HUES6 (cell line): ENCODE data around the gene NXPE4.

Experiments used
- H3K27ac ChIP-seq: 2 replicates; pipeline ENCODE4 v1.7.0; 2013; ENCODE audit warnings: low read depth, mild to moderate bottlenecking, low read length, inconsistent platforms
- H3K27me3 ChIP-seq: 2 replicates; pipeline ENCODE4 v1.6.1; 2013; ENCODE audit warnings: low read length; ENCODE audit not compliant: control insufficient read depth, insufficient read depth
- H3K36me3 ChIP-seq: 2 replicates; pipeline ENCODE4 v1.6.1; 2013; ENCODE audit warnings: low read length; ENCODE audit not compliant: control insufficient read depth, insufficient read depth
- H3K4me1 ChIP-seq: 2 replicates; pipeline ENCODE4 v1.6.1; 2013; ENCODE audit warnings: low read length; ENCODE audit not compliant: control insufficient read depth, insufficient read depth
- H3K4me3 ChIP-seq: 2 replicates; pipeline ENCODE4 v1.5.1; 2013; ENCODE audit warnings: low read depth, low read length
- H3K9ac ChIP-seq: one replicate; pipeline ENCODE4 v1.6.1; 2013; ENCODE audit warnings: mild to moderate bottlenecking, low read length
- H3K9me3 ChIP-seq: 2 replicates; pipeline ENCODE4 v1.6.1; 2013; ENCODE audit warnings: low read depth, low read length; ENCODE audit not compliant: control insufficient read depth, insufficient read depth

NXPE4 gene

GRCh38 chr11:114587398-114587953 is 8.1 kb downstream of the NXPE4 start:
- Histone ChIP-seq H3K9ac (no peak overlapping the region), H3K27ac (no peak overlapping the region), H3K27me3 (no peaks in the 10 kb centered on the region), H3K9me3 (peaks cover 38% of the 10 kb centered on the region), H3K4me3 (no peak overlapping the region), H3K4me1 (no peaks in the 10 kb centered on the region), H3K36me3 (no peaks in the 10 kb centered on the region)

GRCh38 chr11:114586797-114587196 is 8.8 kb downstream of the NXPE4 start:
- Histone ChIP-seq H3K27me3 (no peaks in the 10 kb centered on the region), H3K4me1 (no peaks in the 10 kb centered on the region), H3K4me3 (no peak overlapping the region)

GRCh38 chr11:114571712-114572111 is 23.9 kb downstream of the NXPE4 start:
- no peak overlapping the region for H3K9ac ChIP-seq
- no peak overlapping the region for H3K27ac ChIP-seq
- no peak overlapping the region for H3K4me3 ChIP-seq
- no peaks in the 10 kb centered on the region for H3K36me3 ChIP-seq
- H3K9me3 ChIP-seq, result 0 out of 2 replicates have a peak, but pooled peaks cover 4% of the 10 kb centered on the region
- H3K27me3 ChIP-seq, result no peaks in the 10 kb centered on the region
- H3K4me1 ChIP-seq, result peaks cover 6% of the 10 kb centered on the region; the same call in 1 of the 2 replicates

More at GRCh38 chr11:114586797-114587196, 8.8 kb downstream of the NXPE4 start:
- Histone ChIP-seq H3K36me3 (no peaks in the 10 kb centered on the region), H3K27ac (no peak overlapping the region), H3K9me3 (peaks cover 38% of the 10 kb centered on the region), H3K9ac (no peak overlapping the region)

GRCh38 chr11:114569801-114570200 is 25.8 kb downstream of the NXPE4 start:
- Histone ChIP-seq H3K36me3 (no peaks in the 10 kb centered on the region), H3K27ac (no peak overlapping the region), H3K9me3 (no peaks in the 10 kb centered on the region), H3K4me1 (peaks cover 17% of the 10 kb centered on the region; the same call in 1 of the 2 replicates), H3K4me3 (no peak overlapping the region), H3K9ac (no peak overlapping the region), H3K27me3 (no peaks in the 10 kb centered on the region)

GRCh38 chr11:114566276-114566675 is 29.3 kb downstream of the NXPE4 start:
- no peaks in the 10 kb centered on the region for H3K9me3 ChIP-seq
- H3K27me3 ChIP-seq, result no peaks in the 10 kb centered on the region
- H3K36me3 ChIP-seq, result no peaks in the 10 kb centered on the region
- peaks cover 17% of the 10 kb centered on the region; the same call in 1 of the 2 replicates for H3K4me1 ChIP-seq
- H3K4me3 ChIP-seq, result no peak overlapping the region
- no peak overlapping the region for H3K9ac ChIP-seq
- no peak overlapping the region for H3K27ac ChIP-seq

- no peak overlapping the region for H3K9ac ChIP-seq
Measured at GRCh38 chr11:114564831-114565230, 30.8 kb downstream of the NXPE4 start.

GRCh38 chr11:114563077-114563476 is 32.5 kb downstream of the NXPE4 start:
- Histone ChIP-seq H3K27me3 (no peaks in the 10 kb centered on the region), H3K9me3 (no peaks in the 10 kb centered on the region), H3K4me3 (no peak overlapping the region), H3K27ac (no peak overlapping the region), H3K36me3 (no peaks in the 10 kb centered on the region), H3K9ac (no peak overlapping the region), H3K4me1 (peaks cover 29% of the 10 kb centered on the region)

More at GRCh38 chr11:114564831-114565230, 30.8 kb downstream of the NXPE4 start:
- H3K4me3 ChIP-seq, result no peak overlapping the region
- H3K36me3 ChIP-seq, result no peaks in the 10 kb centered on the region
- no peaks in the 10 kb centered on the region for H3K9me3 ChIP-seq
- peaks cover 18% of the 10 kb centered on the region for H3K4me1 ChIP-seq
- no peak overlapping the region for H3K27ac ChIP-seq
- no peaks in the 10 kb centered on the region for H3K27me3 ChIP-seq

GRCh38 chr11:114562166-114562916 is 33.2 kb downstream of the NXPE4 start:
- no peak overlapping the region for H3K9ac ChIP-seq

GRCh38 chr11:114559425-114560310 is 35.9 kb downstream of the NXPE4 start, which contains the start of gene NXPE1:
Gene NXPE1, minus strand, starts transcription at chr11:114559881. Its CDS starts 8,680 bp downstream, at chr11:114551201.
- Histone ChIP-seq H3K9ac (no peak within 1 kb of the TSS), H3K4me3 (no peak within 1 kb of the TSS), H3K27me3 (no peaks in the 10 kb centered on the region), H3K9me3 (no peaks in the 10 kb centered on the region), H3K4me1 (peaks cover 12% of the 10 kb centered on the region), H3K27ac (no peak within 1 kb of the TSS), H3K36me3 (no peaks in the 10 kb centered on the region)

More at GRCh38 chr11:114562166-114562916, 33.2 kb downstream of the NXPE4 start:
- no peaks in the 10 kb centered on the region for H3K36me3 ChIP-seq
- no peak overlapping the region for H3K4me3 ChIP-seq
- H3K4me1 ChIP-seq, result peaks cover 29% of the 10 kb centered on the region
- no peaks in the 10 kb centered on the region for H3K9me3 ChIP-seq
- no peak overlapping the region for H3K27ac ChIP-seq
- H3K27me3 ChIP-seq, result no peaks in the 10 kb centered on the region

- Histone ChIP-seq H3K9ac (no peak overlapping the region), H3K4me3 (no peak overlapping the region), H3K9me3 (no peaks in the 10 kb centered on the region), H3K27me3 (no peaks in the 10 kb centered on the region), H3K36me3 (no peaks in the 10 kb centered on the region), H3K4me1 (peaks cover 16% of the 10 kb centered on the region), H3K27ac (no peak overlapping the region)
Measured at GRCh38 chr11:114556135-114556534, 39.5 kb downstream of the NXPE4 start.
